Cortex of kidney (tissue), 1 donor: ENCODE data around the gene NMNAT3.

Experiments
- DNase-seq: peaks from one replicate; lab custom pipeline; 2025; lab: John Stamatoyannopoulos, UW

NMNAT3 gene

GRCh38 chr3:139675327-139675726 is 2.4 kb downstream of the NMNAT3 start:
- DNase-seq: no peak

- no peak for DNase-seq
These were observed 3.1 kb downstream of the NMNAT3 start for GRCh38 chr3:139674571-139675260.

GRCh38 chr3:139672884-139673283 is 4.9 kb downstream of the NMNAT3 start:
- DNase-seq: no peak

- DNase-seq: no peak
These were observed 5.7 kb downstream of the NMNAT3 start for GRCh38 chr3:139671863-139672646.

GRCh38 chr3:139671107-139671506 is 6.7 kb downstream of the NMNAT3 start:
- no peak for DNase-seq

GRCh38 chr3:139670196-139670595 is 7.6 kb downstream of the NMNAT3 start:
- DNase-seq: no peak

- DNase-seq: no peak
These were observed 9.4 kb downstream of the NMNAT3 start for GRCh38 chr3:139668332-139668731.

- DNase-seq: no peak
These were observed 12.8 kb downstream of the NMNAT3 start for GRCh38 chr3:139664958-139665357.

GRCh38 chr3:139660269-139660668 is 17.5 kb downstream of the NMNAT3 start:
- no peak for DNase-seq

- DNase-seq: no peak
These were observed 18.3 kb downstream of the NMNAT3 start for GRCh38 chr3:139659511-139659910.

GRCh38 chr3:139657936-139658335 is 19.8 kb downstream of the NMNAT3 start:
- no peak for DNase-seq

- DNase-seq: no peak
These were observed 20.3 kb downstream of the NMNAT3 start for GRCh38 chr3:139657434-139657833.

- DNase-seq: no peak
These were observed 21.7 kb downstream of the NMNAT3 start for GRCh38 chr3:139655909-139656595.

GRCh38 chr3:139654637-139655365 is 23.0 kb downstream of the NMNAT3 start:
- DNase-seq: no peak

GRCh38 chr3:139653582-139653981 is 24.2 kb downstream of the NMNAT3 start:
- DNase-seq: no peak

GRCh38 chr3:139652561-139652960 is 25.2 kb downstream of the NMNAT3 start:
- DNase-seq: no peak

GRCh38 chr3:139647866-139648435 is 29.8 kb downstream of the NMNAT3 start:
- no peak for DNase-seq

GRCh38 chr3:139646512-139646911 is 31.3 kb downstream of the NMNAT3 start:
- no peak for DNase-seq

- no peak for DNase-seq
These were observed 34.8 kb downstream of the NMNAT3 start for GRCh38 chr3:139642996-139643395.

GRCh38 chr3:139640456-139640855 is 37.3 kb downstream of the NMNAT3 start:
- no peak for DNase-seq

GRCh38 chr3:139639662-139640061 is 38.1 kb downstream of the NMNAT3 start:
- no peak for DNase-seq

GRCh38 chr3:139638518-139638917 is 39.3 kb downstream of the NMNAT3 start:
- no peak for DNase-seq
